Inferior parietal cortex (tissue), 1 donor: ENCODE data around the gene TMEM147.
A peak's percentile ranks its signal among the peaks of the same experiment; 100 is the strongest.

ENCODE experiments used
- DNase-seq: peaks from one replicate; pipeline ENCODE4 v3.0.0-alpha.2; 2016; ENCODE audit errors: extremely low spot score

TMEM147 gene

GRCh38 chr19:35545855-35546381 lies 492 bp downstream of the TMEM147 start:
- no peak for DNase-seq

- no peak for DNase-seq
Measured at GRCh38 chr19:35546532-35546931, 1.1 kb downstream of the TMEM147 start.

GRCh38 chr19:35549174-35549788 lies 3.9 kb downstream of the TMEM147 start:
- peak; percentile 81 for DNase-seq

GRCh38 chr19:35549879-35550523 lies 4.6 kb downstream of the TMEM147 start:
- no peak for DNase-seq

GRCh38 chr19:35551091-35551810 lies 5.8 kb downstream of the TMEM147 start:
- DNase-seq = no peak

GRCh38 chr19:35552534-35553384 lies 7.3 kb downstream of the TMEM147 start:
- DNase-seq = no peak

- no peak for DNase-seq
Measured at GRCh38 chr19:35553385-35554000, 8.1 kb downstream of the TMEM147 start.

- no peak for DNase-seq
Measured at GRCh38 chr19:35554076-35554475, 8.7 kb downstream of the TMEM147 start.

GRCh38 chr19:35555301-35556005 lies 10.0 kb downstream of the TMEM147 start:
- DNase-seq = no peak

- DNase-seq = no peak
Measured at GRCh38 chr19:35556025-35556590, 10.7 kb downstream of the TMEM147 start.

GRCh38 chr19:35556846-35557538 lies 11.6 kb downstream of the TMEM147 start:
- DNase-seq = no peak

GRCh38 chr19:35557539-35558399 lies 12.3 kb downstream of the TMEM147 start:
- DNase-seq = no peak

- no peak for DNase-seq
Measured at GRCh38 chr19:35558400-35559280, 13.2 kb downstream of the TMEM147 start.

- DNase-seq = no peak
Measured at GRCh38 chr19:35559281-35559659, 13.8 kb downstream of the TMEM147 start.

- DNase-seq = no peak
Measured at GRCh38 chr19:35559781-35560180, 14.4 kb downstream of the TMEM147 start.

- no peak for DNase-seq
Measured at GRCh38 chr19:35560271-35560670, 14.8 kb downstream of the TMEM147 start.

GRCh38 chr19:35560677-35561076 lies 15.3 kb downstream of the TMEM147 start:
- DNase-seq = no peak

- no peak for DNase-seq
Measured at GRCh38 chr19:35561436-35561835, 16.0 kb downstream of the TMEM147 start.
